Chondrocyte (in vitro differentiated cells): ENCODE data around the gene LRRC4C. TPM values are rescaled to one million over a fixed set of nuclear protein-coding genes. Genes with fewer than 3 reads are reported as not detected.

Source experiments
- DNase-seq: peaks from one replicate; pipeline ENCODE4 v3.0.0; 2021; ENCODE audit warnings: mixed read lengths, low spot score
- H3K27ac Mint-ChIP-seq: one replicate; pipeline ENCODE4 v1.8.0; 2021; ENCODE audit warnings: mild to moderate bottlenecking, moderate library complexity, mixed read lengths; ENCODE audit not compliant: unreplicated experiment
- H3K27me3 Mint-ChIP-seq: 2 replicates; pipeline ENCODE4 v1.8.0; 2021; ENCODE audit warnings: low read depth, mixed read lengths
- H3K36me3 Mint-ChIP-seq: 2 replicates; pipeline ENCODE4 v1.8.0; 2021; ENCODE audit warnings: low read depth, mixed read lengths
- H3K4me1 Mint-ChIP-seq: 2 replicates; pipeline ENCODE4 v1.8.0; 2021; ENCODE audit warnings: low read depth, mild to moderate bottlenecking, mixed read lengths
- H3K4me3 Mint-ChIP-seq: one replicate; pipeline ENCODE4 v1.8.0; 2021; ENCODE audit warnings: mild to moderate bottlenecking, moderate library complexity, mixed read lengths; ENCODE audit not compliant: unreplicated experiment
- H3K9me3 Mint-ChIP-seq: 2 replicates; pipeline ENCODE4 v1.8.0; 2021; ENCODE audit warnings: low read depth, mixed read lengths
- CTCF ChIP-seq: fragments of 200-600 bp; sonication (generic); IDR thresholded peaks from 2 replicates; pipeline ENCODE4 v1.5.0; 2021; ENCODE audit warnings: antibody characterized with exemption, mild to moderate bottlenecking, moderate library complexity
- total RNA-seq: library from RNA; stranded (reverse); gene quantifications from 3 replicates; pipeline ENCODE4 v1.2.1, GENCODE V29; 2021

The LRRC4C gene
- total RNA-seq, 1 donor from 2014 or later, result 0.72 TPM

GRCh38 chr11:40841231-40841630, 618.2 kb downstream of the LRRC4C start:
- no peak for DNase-seq
- H3K4me1 Mint-ChIP-seq, result no peaks in the 10 kb centered on the region
- no peak overlapping the region for H3K27ac Mint-ChIP-seq
- H3K4me3 Mint-ChIP-seq, result no peak overlapping the region
- H3K9me3 Mint-ChIP-seq, result peaks cover 4% of the 10 kb centered on the region
- H3K36me3 Mint-ChIP-seq, result no peaks in the 10 kb centered on the region
- no peaks in the 10 kb centered on the region for H3K27me3 Mint-ChIP-seq
- TF ChIP-seq CTCF, result no peak

GRCh38 chr11:40838181-40838683, 621.2 kb downstream of the LRRC4C start:
- Mint-ChIP-seq H3K27me3 (no peaks in the 10 kb centered on the region), H3K4me1 (no peaks in the 10 kb centered on the region), H3K36me3 (no peaks in the 10 kb centered on the region), H3K9me3 (peaks cover under 1% of the 10 kb centered on the region), H3K4me3 (no peak overlapping the region), H3K27ac (no peak overlapping the region)
- no peak for TF ChIP-seq CTCF
- no peak for DNase-seq

GRCh38 chr11:40827116-40827515, 632.3 kb downstream of the LRRC4C start:
- no peaks in the 10 kb centered on the region for H3K9me3 Mint-ChIP-seq
- H3K4me1 Mint-ChIP-seq, result no peaks in the 10 kb centered on the region
- H3K27me3 Mint-ChIP-seq, result no peaks in the 10 kb centered on the region
- H3K4me3 Mint-ChIP-seq, result no peak overlapping the region
- TF ChIP-seq CTCF, result no peak
- H3K36me3 Mint-ChIP-seq, result no peaks in the 10 kb centered on the region
- H3K27ac Mint-ChIP-seq, result no peak overlapping the region
- no peak for DNase-seq

- Mint-ChIP-seq H3K9me3 (no peaks in the 10 kb centered on the region), H3K27me3 (no peaks in the 10 kb centered on the region), H3K36me3 (no peaks in the 10 kb centered on the region), H3K4me3 (no peak overlapping the region), H3K4me1 (no peaks in the 10 kb centered on the region), H3K27ac (no peak overlapping the region)
- no peak for TF ChIP-seq CTCF
- DNase-seq, result no peak
Observed at GRCh38 chr11:40826601-40827000, 632.9 kb downstream of the LRRC4C start.

GRCh38 chr11:40825201-40825834, 634.1 kb downstream of the LRRC4C start:
- Mint-ChIP-seq H3K27ac (no peak overlapping the region), H3K27me3 (no peaks in the 10 kb centered on the region), H3K4me3 (no peak overlapping the region), H3K9me3 (no peaks in the 10 kb centered on the region), H3K4me1 (no peaks in the 10 kb centered on the region), H3K36me3 (no peaks in the 10 kb centered on the region)
- DNase-seq, result no peak
- no peak for TF ChIP-seq CTCF
